PC-3 (cell line): ENCODE data around the gene LRRC55.

ENCODE experiments used
- EZH2phosphoT487 ChIP-seq: fragments of 300-600 bp; sonication (generic); IDR thresholded peaks from 2 replicates; pipeline ENCODE4 v1.6.1; 2018; ENCODE audit warnings: mild to moderate bottlenecking, antibody characterized with exemption, low read length, borderline replicate concordance
- TF ChIP-seq, protein P1 (sequence below): fragments of 300-600 bp; sonication (generic); conservative IDR thresholded peaks from 2 replicates; pipeline ENCODE4 v1.5.1; 2017; ENCODE audit warnings: antibody characterized with exemption, low read depth, mild to moderate bottlenecking, low read length

- TF ChIP-seq, protein P1, sequence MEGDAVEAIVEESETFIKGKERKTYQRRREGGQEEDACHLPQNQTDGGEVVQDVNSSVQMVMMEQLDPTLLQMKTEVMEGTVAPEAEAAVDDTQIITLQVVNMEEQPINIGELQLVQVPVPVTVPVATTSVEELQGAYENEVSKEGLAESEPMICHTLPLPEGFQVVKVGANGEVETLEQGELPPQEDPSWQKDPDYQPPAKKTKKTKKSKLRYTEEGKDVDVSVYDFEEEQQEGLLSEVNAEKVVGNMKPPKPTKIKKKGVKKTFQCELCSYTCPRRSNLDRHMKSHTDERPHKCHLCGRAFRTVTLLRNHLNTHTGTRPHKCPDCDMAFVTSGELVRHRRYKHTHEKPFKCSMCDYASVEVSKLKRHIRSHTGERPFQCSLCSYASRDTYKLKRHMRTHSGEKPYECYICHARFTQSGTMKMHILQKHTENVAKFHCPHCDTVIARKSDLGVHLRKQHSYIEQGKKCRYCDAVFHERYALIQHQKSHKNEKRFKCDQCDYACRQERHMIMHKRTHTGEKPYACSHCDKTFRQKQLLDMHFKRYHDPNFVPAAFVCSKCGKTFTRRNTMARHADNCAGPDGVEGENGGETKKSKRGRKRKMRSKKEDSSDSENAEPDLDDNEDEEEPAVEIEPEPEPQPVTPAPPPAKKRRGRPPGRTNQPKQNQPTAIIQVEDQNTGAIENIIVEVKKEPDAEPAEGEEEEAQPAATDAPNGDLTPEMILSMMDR = no peak
- TF ChIP-seq EZH2phosphoT487 = no peak
Observed at GRCh38 chr11:57174656-57175055, 7.1 kb upstream of the LRRC55 start.
